HG02759 (cell line): Measurements from ENCODE around the gene NENF.

Experiments used
- ATAC-seq: cut with Tn5 transposase; IDR thresholded peaks from one replicate; pipeline ENCODE4 v1.9.1; 2021; ENCODE audit warnings: mild to moderate bottlenecking, moderate library complexity; ENCODE audit not compliant: unreplicated experiment

The NENF gene

DNA sequence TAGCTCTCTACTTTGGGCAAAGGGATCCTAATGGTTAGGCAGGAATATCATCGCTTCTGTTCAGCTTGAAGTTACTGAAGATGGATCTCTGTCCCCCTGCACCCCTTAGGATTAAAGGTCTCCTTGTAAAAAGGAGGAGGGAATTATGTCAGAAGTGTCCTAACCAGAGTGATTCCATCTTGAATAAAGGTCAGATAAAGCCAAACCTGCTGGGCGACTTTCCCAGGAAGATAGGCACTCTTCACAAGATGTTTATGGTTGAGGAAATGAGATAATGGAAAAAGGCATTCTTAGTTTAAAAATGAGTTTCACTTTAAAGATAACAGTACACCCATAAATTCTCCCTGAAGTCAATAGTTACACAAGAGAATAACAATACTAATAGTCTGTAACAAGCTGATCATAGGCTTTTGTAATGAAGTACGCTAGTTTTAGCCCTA lies 1.7 kb upstream of the NENF start:
- ATAC-seq = no peak

DNA sequence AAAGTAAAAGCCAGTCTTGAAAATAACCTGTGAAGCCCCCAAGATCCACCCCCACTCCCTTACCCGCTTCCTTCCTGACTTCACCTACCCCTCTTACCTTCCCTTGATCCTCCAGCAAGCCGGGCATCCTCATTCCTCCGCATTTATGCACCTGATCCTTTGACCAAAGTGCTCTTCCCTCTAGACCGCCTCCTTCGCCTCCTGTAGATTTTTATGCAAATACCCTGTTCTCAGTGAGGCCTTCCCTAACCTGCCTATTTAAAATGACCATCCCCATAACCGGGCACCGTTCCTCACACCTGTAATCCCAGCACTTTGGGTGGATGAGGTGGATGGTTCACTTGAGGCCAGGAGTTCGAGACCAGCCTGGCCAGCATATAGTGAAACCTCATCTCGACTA lies 1.1 kb upstream of the NENF start:
- no peak for ATAC-seq

DNA sequence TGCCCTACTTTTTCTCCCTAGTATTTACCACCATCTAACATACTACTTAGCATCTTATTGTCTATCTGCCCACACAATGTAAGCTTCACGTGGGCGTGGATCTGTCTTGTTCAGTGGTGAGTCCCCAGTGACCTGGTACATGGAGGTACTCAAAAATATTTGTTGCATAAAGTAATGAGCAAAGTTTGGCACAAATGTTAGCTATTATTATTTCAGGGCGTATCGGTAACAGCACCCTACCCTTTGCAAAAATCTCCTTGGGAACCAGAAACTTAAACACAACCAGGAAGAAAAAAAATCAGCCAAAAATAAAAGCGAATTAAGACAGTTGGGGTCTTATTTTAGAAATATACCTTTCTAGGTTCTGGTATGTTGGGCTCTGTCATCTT lies 454 bp upstream of the NENF start:
- ATAC-seq = no peak

DNA sequence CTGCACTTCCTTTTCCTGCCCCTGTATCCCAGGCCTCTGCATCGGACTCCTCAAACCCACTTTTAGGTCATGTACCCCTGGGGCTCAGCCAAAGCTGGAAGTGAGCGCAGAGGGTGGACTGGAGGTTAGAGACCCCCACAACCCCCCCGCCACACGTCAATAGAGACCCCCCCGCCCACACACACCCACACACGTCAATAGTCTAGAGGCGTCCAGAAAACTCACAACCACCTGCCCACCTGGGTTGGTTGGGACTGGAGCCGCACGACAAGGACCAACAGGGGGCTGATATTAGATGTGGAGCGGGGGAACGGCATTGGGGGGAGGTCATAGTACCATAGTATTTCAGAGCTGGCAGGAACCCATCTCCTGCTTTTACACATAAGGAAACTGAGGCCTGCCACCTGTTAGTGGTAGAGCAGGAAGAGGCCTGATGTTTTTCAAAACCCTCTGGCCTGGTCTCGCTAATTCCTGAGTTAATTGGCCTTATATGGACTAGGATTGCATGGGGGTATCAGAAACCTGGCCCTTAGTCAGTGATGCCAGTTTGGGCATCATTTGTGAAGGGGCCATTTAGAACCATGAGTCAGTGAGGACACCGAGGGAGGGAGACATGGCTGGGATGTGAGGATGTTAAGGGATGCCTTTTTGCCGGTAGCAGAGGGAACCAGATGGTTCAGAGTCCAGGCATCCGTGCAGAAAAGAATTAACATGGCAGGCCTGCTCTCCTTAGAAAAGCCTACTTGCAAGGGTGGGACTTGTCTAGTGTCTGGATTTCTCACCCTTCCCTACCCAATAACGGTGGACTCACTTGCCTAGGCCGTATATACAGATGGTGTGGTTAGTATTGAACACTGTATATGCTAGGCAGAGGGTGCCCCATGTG lies 1.1 kb downstream of the NENF start:
- no peak for ATAC-seq

DNA sequence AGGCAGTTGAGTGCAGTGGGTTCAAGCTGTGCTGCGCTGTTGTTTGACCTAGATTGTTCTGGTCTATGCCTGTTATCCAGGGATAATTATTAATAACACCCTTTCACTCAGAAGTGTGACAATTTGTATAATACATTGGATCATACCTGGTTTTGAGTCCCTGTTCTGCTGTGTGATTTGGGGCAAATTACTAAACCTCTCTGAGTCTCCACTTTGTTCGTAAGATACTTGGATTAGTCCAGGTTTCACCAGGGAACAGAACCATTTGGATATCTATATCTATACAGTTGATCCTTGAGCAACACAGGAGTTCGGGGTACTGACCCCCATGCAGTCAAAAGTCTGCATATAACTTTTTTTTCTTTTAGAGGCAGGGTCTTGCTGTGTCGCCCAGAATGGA lies 2.3 kb downstream of the NENF start:
- no peak for ATAC-seq

DNA sequence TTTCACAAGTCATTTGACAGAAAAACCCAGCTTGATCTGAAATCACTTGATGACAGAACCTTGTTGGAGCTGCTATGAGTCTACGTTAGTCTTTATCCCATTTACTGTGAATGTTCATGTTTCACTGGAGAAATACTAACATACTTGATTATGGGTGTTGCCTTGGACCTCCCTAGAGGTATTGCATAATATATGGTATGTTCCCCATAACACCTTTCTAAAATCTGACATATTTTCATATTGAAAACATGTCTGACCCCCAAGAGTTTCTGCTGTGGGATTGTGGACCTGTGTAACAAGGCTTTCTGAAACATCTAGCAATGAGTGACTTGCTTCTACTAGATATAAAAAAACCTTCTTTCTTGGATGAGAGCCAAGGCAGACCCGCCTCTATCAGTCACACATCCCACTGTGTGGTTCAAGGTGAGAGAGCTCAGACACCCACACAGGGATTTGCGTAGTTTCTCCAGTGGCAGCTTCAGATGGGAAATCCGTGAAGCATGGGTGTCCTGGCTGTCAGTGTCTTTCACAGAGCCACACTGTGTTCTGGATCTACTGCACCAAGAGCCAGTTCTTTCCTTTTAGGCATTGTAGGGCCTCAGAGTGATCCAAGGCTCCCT lies 4.6 kb downstream of the NENF start:
- ATAC-seq = no peak

DNA sequence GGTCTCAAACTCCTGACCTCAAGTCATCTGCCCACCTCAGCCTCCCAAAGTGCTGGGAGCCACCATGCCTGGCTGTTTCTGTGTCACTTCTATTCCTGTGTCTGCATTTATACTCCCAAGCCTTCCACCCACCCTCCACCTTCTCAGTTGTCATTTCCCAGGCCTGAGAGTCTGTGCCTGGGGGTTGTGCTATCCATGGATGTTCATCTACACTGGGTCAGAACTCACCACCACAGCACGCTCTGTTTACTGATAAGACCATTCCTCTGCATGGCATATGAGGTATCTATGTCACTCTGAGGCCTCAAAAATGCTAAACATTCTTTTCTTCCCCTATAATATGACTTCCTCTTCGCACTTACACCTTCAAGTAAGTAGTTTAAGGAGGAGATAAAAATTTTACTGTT lies 6.1 kb downstream of the NENF start:
- no peak for ATAC-seq

DNA sequence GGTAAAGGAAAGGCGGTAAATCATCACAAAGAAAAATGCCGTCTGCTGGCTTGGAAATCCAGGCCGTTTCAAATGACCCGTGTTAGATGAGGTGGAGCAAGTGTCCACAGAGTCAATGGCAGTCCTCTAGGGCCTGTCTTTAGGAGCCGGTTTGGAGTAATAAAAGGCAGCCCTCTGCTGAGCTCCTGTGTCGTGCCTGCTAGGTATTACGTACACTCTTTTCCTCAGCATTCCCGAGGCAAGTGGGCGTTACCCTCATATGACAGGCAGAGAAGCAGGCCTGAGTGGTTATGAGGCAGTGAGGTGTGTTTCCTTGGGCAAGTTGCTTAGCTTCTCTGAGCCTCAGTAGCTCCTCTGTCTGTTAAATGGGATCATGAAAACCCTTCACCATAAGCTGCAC lies 7.7 kb downstream of the NENF start:
- no peak for ATAC-seq

DNA sequence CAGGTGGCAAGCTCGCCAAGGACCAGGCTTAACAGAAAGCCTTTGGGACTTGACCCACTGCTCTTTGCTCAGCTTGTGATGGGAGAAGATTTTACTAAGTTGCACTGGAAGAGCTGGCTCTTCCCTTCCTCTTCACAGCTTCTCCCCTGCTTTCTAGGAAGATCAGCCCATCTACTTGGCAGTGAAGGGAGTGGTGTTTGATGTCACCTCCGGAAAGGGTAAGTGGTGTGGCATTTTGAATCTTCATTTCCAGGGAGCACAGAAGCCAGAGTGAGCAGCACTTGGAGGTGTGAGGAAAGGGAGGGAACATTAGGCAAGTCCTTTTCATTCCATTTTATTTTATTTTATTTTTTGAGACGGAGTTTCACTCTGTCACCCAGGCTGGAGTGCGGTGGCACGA lies 9.7 kb downstream of the NENF start:
- ATAC-seq = no peak

DNA sequence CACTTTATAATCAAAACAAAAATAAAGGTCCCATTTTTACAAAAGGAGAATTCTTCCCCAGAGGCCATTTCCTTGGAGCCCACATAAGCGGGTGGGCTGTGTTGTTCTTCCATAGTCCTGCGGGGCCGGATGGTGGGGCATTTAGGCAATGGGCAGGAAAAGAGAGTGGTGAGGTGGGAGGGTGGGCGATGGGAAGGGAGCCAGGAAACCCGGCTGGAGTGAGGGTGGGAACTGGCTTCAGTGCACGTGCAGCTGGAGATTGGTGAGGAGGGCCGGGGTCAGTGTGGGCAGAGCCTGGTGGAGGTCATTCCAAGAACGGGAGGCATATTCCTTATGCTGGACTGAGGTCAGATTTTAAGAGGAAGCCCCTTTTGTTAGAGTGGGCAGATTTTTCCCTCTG lies 13.6 kb downstream of the NENF start:
- ATAC-seq = no peak

DNA sequence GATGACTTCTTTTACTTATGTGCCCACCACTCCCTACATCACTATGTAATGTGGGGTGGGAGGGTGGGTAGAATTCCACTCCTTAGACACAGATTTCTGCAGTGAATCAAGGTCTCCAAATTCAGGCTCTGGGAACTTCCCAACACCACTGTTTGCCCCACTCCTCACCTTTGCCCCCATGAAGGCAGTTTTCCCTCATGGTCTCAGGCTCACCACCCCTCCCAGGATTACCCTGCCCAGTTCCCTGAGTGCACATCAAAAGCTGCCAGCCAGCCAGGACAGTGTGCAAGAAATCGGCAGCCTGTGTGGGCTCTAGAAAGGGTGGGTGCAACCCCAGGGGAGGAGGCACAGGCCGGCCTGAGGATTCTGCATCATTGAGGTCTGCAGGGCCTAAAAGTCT lies 14.8 kb downstream of the NENF start:
- ATAC-seq = no peak

DNA sequence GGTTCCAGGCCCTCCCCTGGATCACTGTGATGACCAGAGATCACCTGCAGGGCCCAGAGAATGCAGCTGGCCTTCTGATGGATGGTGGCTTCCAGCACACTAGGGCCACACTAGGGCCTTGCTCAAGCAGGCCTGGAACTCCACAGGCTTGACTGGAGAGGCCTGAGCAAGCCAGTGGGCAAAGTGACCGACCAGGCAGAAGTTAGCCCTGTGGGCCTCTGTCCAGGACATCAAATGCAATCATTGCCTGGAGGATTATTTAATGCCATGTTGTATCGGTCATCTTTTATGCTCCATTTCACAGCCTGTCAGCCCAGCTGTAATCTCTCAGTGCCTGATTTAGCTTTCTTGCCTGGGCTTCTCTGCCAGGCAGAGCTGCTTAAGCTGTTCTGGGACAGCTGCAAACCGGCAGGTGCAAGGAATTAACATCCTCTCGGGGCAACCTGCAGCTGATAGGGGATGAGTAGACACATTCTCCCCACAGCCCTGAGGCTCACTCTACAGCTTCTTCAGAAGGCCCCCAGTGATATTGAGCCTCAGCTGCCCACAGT lies 17.7 kb downstream of the NENF start:
- no peak for ATAC-seq

DNA sequence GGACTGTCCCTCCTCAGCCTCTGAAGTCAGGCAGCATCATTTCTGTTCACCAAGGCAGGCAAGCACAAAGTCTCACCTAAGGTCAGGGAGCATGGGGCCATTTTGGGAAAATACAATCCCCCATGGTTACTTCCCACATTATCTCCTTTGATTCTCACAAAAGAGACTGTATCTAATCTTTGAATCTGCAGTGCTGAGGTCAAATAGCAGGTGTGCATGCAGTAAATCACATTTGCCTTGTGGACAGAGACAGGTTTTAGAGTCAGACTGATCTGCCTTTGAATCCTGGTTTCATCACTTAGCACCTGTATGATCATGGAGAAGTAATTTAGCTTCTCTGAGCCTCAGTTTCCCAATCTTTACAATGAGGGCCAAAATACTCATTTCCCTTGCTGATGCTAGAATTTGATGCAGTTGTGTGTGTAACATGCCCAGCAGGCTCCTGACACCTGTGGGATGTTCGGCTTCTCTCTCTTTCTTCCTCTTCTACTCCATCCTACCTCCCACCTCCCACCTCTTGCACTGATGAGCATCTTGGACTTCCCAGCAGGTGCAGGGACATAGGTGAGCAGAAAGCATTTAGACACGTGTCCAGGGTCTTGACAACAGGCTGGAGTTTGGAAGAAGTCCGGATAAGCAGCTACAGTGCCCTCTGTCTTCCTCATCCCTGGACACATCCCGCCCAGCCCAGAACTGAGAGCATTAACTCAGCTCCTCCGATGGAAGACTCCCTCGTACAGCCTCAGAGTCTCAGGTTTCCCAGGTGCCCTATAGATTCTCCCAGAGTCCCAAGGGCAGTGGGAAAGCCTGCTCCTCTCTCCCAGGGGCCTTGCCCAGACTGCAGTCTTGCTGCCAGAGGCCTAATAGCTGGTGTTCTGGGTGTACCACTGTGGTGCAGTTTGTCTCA lies 18.9 kb downstream of the NENF start:
- ATAC-seq = no peak

DNA sequence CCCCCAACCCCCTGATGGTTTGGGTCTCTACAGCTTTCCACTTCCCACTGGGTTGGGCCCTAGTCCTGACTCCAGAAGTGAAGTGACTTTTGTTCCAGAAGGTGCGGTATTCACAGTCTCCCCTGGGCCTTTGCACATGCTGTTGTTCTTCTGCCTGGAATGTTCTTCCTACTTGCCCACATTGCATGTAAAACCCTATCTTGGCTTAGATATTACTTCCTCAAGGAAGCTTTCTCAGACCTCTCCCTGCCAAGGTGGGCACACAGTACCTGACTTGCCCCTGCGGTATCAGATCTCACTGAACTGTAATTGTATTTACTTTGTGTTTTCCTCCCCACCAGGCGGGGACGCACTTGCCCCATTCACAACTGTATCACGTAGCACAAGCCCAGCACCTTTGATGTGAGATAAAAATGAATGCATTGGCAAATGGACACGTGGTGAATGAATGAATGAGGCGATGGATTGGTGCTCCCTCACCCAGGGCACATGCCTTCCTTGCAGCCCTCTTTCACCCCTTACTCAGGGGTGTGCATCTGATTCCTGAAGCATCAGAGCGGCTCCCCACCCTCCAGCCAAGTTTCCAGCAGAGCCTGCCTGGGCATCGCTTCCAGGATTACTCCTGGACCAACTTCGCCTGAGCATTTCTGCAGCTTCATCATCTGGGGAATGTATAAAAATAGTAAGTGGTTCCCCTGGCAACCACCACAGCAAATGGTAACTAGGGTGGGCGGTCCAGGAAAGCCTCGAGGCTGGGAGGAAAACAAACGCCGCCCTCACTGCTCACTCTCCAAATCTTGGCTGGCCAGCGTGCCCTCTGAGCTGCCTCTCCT lies 19.8 kb downstream of the NENF start:
- no peak for ATAC-seq

DNA sequence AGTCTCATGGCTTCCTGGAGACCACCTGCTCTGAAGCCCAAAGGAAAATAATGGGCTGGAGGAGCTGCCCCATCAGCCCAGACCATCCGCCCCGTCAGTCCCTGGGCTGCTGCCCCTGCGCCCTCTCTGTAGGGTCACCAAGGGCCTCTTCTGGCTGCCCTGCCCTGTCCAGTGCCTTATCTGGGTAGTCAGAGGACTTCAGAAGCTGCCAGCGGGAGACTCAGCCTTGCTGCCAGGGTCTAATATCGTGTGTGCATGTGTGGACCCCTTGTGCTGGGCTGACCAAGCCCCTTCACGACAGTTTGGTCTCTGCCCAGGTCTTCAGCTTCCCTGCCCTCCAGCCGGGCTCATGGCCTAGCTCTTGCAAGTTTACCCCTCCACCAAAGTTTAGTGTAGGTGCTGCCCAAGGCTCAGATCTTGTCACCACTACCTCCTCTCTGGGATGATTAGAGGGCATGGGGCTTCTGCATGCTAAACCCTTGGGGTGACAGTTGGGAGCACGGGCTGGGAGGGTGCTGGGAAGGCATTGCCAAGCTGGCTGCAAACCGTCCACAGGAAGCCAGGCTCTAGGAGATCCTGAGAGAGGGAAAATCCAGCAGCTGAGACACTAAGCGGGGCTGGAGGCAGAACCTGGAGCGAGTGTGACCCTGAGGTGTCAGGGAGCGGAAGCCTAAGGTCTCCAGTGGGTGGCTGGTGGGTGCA lies 20.6 kb downstream of the NENF start:
- ATAC-seq = no peak

DNA sequence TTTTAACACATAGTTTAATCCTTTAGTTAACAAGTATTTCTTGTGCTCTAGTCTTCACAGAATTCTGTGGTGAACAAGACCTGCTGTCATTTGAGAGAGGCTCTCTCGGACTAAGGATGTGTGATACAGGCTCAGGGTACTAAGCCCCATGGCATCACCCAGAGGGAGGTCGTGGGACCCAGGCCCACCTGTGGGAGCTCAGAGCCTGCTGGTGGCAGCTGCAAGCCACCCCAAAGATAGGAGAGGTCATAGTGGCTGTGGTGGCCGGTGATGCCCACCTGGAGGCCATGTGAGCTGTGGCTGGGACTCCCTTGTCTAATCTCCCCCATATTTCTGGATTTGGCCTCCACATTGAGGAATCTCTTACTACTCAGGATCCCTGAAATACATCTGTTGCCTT lies 22.0 kb downstream of the NENF start:
- no peak for ATAC-seq

DNA sequence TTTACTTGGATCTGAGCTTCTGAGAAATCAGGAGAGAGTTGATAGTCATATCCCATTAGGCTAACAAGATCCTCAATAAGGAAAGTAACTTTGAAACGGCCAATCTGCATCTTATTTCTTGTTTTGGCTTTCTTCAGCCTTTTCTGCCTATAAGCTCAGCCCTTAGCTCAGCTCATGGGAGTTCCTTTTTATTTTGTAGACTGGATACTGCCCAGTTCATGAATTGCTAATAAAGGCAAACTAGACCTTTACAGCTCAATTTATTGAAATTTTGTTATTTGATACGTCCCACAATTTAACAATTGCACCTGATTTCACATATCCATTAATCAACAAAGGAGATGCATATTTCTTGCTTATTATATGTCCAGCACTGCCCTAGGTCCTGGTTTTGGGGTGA lies 22.7 kb downstream of the NENF start:
- ATAC-seq = no peak

DNA sequence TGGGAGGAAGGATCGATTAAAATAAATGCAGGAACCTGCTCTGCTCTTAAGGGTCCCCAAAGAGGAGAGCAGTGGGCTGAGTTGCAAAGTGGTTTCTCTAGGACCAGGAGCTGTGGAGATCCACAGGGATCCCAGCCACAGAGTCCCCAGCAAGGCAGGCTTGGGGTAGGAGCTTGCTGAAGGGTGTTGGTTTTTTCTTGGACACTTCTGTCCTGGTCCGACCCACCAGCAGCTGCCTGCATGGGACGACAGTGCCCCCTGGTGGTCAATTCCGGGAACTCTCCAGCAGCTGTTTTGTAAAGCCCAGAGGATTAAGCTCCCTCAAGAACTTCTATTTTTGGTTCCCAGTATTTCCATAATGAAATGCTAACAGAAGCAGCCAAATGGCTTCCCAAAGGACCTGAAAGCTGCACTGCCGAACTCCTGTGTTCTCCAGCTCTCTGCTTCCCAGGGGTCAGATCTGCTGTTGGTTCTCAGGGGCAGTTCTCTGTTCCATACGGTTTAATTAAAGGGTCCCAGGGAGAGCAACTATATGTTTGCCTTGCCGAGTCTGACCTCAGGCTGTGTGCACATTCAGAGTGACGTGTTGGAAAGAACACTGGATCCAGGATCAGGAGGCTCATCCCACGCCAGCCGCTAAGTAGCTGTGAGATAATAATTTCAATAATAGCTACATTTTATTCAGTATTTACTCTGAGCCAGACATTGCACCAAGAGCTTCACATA lies 23.2 kb downstream of the NENF start:
- ATAC-seq = peak; percentile 79

DNA sequence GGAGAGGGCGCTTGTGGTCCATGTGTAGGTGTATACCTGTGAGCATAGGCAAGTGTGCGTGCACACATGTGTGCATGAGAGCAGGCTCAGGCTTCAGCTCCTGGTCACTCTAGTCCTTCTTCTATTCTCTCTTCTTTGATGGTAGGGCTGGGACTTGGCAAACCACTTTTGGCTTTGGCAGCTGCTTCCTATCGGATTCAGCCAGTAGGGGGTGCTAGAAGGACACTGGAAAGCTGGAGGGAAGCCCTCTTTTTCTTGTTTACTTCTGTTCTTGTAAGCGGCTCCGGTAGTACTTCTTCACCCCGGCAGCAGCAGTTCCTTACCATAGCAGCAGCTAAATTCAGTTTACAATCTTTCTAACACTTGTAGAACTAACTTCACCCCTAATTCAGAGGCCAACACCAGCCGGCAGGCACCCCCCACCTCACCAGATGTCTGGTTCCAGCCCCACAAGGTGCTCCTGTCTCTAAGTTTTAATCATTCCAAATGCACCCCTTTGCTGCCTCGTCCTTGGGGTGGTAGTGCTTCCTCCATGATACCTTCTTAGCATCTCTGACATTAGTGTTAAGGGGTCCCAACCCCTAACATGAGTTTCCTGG lies 25.1 kb downstream of the NENF start:
- no peak for ATAC-seq
